Mesendoderm (in vitro differentiated cells): ENCODE results near the gene SRRM3.
A peak's percentile ranks its signal among the peaks of the same experiment; 100 is the strongest.

ENCODE experiments used
- DNase-seq: peaks from one replicate; pipeline ENCODE4 v3.0.0; 2013
- H2AK5ac ChIP-seq: 2 replicates; pipeline ENCODE4 v1.6.1; 2013; ENCODE audit warnings: low read length, inconsistent platforms
- H2BK120ac ChIP-seq: 2 replicates; pipeline ENCODE4 v1.6.1; 2013; ENCODE audit warnings: low read depth, mild to moderate bottlenecking, low read length, moderate library complexity, mixed read lengths
- H2BK15ac ChIP-seq: replicated peaks from 2 replicates; pipeline ENCODE4 v1.6.1; 2013; ENCODE audit warnings: low read depth, mild to moderate bottlenecking, moderate library complexity
- H2BK5ac ChIP-seq: 2 replicates; pipeline ENCODE4 v1.6.1; 2013; ENCODE audit warnings: low read length, inconsistent platforms
- H3K18ac ChIP-seq: 2 replicates; pipeline ENCODE4 v1.6.1; 2013; ENCODE audit warnings: mild to moderate bottlenecking, low read length, mixed read lengths
- H3K23ac ChIP-seq: one replicate; pipeline ENCODE4 v1.6.1; 2013; ENCODE audit warnings: low read length
- H3K27ac ChIP-seq: 2 replicates; pipeline ENCODE4 v1.5.1; 2013; ENCODE audit warnings: low read depth, mild to moderate bottlenecking, inconsistent platforms, low read length, moderate library complexity
- H3K27me3 ChIP-seq: 2 replicates; pipeline ENCODE4 v1.6.1; 2013; ENCODE audit warnings: low read length, control low read depth, mild to moderate bottlenecking, inconsistent platforms; ENCODE audit not compliant: insufficient read depth, poor library complexity
- H3K36me3 ChIP-seq: 2 replicates; pipeline ENCODE4 v1.6.1; 2013; ENCODE audit warnings: low read length, inconsistent platforms; ENCODE audit not compliant: control insufficient read depth, insufficient read depth
- H3K4ac ChIP-seq: one replicate; pipeline ENCODE4 v1.6.1; 2013; ENCODE audit warnings: low read depth, mild to moderate bottlenecking, low read length, moderate library complexity
- H3K4me1 ChIP-seq: 2 replicates; pipeline ENCODE4 v1.6.1; 2013; ENCODE audit warnings: low read depth, low read length, inconsistent platforms; ENCODE audit not compliant: control insufficient read depth
- H3K4me2 ChIP-seq: 2 replicates; pipeline ENCODE4 v1.6.1; 2013; ENCODE audit warnings: low read length
- H3K4me3 ChIP-seq: 2 replicates; pipeline ENCODE4 v1.5.1; 2013; ENCODE audit warnings: mild to moderate bottlenecking, low read length
- H3K56ac ChIP-seq: one replicate; pipeline ENCODE4 v1.6.1; 2013; ENCODE audit warnings: low read length
- H3K79me1 ChIP-seq: 2 replicates; pipeline ENCODE4 v1.6.1; 2013; ENCODE audit warnings: low read length, inconsistent platforms
- H3K79me2 ChIP-seq: 2 replicates; pipeline ENCODE4 v1.6.1; 2013; ENCODE audit warnings: mild to moderate bottlenecking, low read length; ENCODE audit not compliant: control insufficient read depth, insufficient read depth
- H3K9ac ChIP-seq: 2 replicates; pipeline ENCODE4 v1.6.1; 2013; ENCODE audit warnings: low read length, inconsistent platforms
- H4K5ac ChIP-seq: one replicate; pipeline ENCODE4 v1.6.1; 2013; ENCODE audit warnings: low read length
- H4K8ac ChIP-seq: one replicate; pipeline ENCODE4 v1.6.1; 2013; ENCODE audit warnings: low read depth, mild to moderate bottlenecking, control low read depth, low read length, moderate library complexity
- WGBS: extraction: QIAGEN DNeasy Blood & Tissue Kit; methylation state at CpG from one replicate; pipeline ENCODE4 v1.1.7; 2013; ENCODE audit warnings: low lambda C conversion rate, missing lambda C conversion rate; ENCODE audit not compliant: insufficient coverage; ENCODE audit errors: extremely low coverage; 5-methylcytosine and 5-hydroxymethylcytosine counted together

The SRRM3 gene

GRCh38 chr7:76233538-76234281 is 32.0 kb downstream of the SRRM3 start:
- WGBS = no CpG with 5 or more reads among the region's 5 CpGs
- DNase-seq = peak; percentile 94
- H3K79me1 ChIP-seq = no peaks in the 10 kb centered on the region
- H3K4me3 ChIP-seq = no peak overlapping the region
- no peak overlapping the region for H3K27ac ChIP-seq
- H3K23ac ChIP-seq = no peak overlapping the region
- no peak overlapping the region for H3K18ac ChIP-seq
- no peak overlapping the region for H3K56ac ChIP-seq
- no peaks in the 10 kb centered on the region for H3K79me2 ChIP-seq
- no peak overlapping the region for H3K9ac ChIP-seq
- no peak overlapping the region for H3K4ac ChIP-seq
- H2BK120ac ChIP-seq = no peak overlapping the region
- H3K4me2 ChIP-seq = no peak overlapping the region
- no peak overlapping the region for H2BK5ac ChIP-seq
- H4K8ac ChIP-seq = no peak overlapping the region
- peaks cover 3% of the 10 kb centered on the region for H3K4me1 ChIP-seq
- H4K5ac ChIP-seq = no peak overlapping the region
- H3K36me3 ChIP-seq = no peaks in the 10 kb centered on the region
- H2BK15ac ChIP-seq = no peak overlapping the region
- H2AK5ac ChIP-seq = no peak overlapping the region
- H3K27me3 ChIP-seq = no peaks in the 10 kb centered on the region

DNA sequence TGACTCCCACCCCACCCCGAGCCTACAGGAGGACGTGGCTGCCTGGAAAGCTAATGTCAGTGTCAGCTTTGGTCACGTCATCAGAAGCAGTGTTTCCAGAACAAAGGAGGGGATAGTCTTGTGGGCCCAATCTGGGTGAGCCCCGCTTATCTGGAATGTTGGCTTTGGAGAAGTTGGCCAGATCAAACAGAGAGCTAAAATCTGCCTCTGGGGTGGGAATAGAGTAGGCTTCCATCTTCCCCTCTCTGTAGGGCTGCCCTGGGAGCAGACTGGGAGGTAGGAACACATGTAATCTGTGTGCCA is 32.5 kb downstream of the SRRM3 start:
- Histone ChIP-seq H2BK120ac (no peak overlapping the region), H3K4me1 (peaks cover 3% of the 10 kb centered on the region), H4K5ac (no peak overlapping the region), H3K9ac (no peak overlapping the region), H3K18ac (no peak overlapping the region), H3K79me2 (no peaks in the 10 kb centered on the region), H2BK5ac (no peak overlapping the region), H3K4me2 (no peak overlapping the region), H3K4ac (no peak overlapping the region), H3K36me3 (no peaks in the 10 kb centered on the region), H3K79me1 (no peaks in the 10 kb centered on the region), H3K27me3 (no peaks in the 10 kb centered on the region), H4K8ac (no peak overlapping the region), H3K56ac (no peak overlapping the region), H2BK15ac (no peak overlapping the region), H2AK5ac (no peak overlapping the region), H3K27ac (no peak overlapping the region), H3K23ac (no peak overlapping the region), H3K4me3 (no peak overlapping the region)
- WGBS = no CpG with 5 or more reads among the region's 4 CpGs
- no peak for DNase-seq

DNA sequence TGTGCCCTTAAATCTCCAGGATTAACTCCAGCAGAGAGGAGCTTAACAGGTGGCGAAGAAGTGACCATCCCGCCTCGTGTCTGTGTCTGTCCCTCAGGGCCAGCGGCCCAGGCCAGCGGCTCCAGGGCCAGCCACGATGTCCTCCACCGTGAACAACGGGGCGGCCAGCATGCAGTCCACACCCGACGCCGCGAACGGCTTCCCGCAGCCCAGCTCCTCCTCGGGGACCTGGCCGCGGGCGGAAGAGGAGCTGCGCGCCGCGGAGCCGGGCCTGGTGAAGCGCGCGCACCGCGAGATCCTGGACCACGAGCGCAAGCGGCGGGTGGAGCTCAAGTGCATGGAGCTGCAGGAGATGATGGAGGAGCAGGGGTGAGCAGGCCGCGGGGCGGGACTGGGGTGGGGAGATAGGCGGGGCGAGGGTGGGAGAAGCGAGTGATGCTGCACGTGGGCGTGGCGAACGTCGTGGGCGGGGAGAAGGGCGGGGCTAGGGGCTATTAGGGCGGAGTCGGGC is 33.3 kb downstream of the SRRM3 start:
- Histone ChIP-seq H4K8ac (peak overlapping the region; percentile 14), H2BK120ac (no peak overlapping the region), H3K18ac (no peak overlapping the region), H2BK5ac (no peak overlapping the region), H3K4me2 (peak overlapping the region; percentile 78), H3K4me1 (peaks cover 3% of the 10 kb centered on the region), H3K27me3 (no peaks in the 10 kb centered on the region), H3K79me1 (no peaks in the 10 kb centered on the region), H3K4me3 (peak overlapping the region; percentile 25), H3K27ac (no peak overlapping the region), H2AK5ac (no peak overlapping the region), H3K9ac (peak overlapping the region; percentile 77), H3K79me2 (no peaks in the 10 kb centered on the region), H4K5ac (no peak overlapping the region), H2BK15ac (no peak overlapping the region), H3K4ac (peak overlapping the region; percentile 43), H3K36me3 (no peaks in the 10 kb centered on the region), H3K23ac (no peak overlapping the region), H3K56ac (peak overlapping the region; percentile 90)
- WGBS = no CpG with 5 or more reads among the region's 48 CpGs
- peak; percentile 94 for DNase-seq

DNA sequence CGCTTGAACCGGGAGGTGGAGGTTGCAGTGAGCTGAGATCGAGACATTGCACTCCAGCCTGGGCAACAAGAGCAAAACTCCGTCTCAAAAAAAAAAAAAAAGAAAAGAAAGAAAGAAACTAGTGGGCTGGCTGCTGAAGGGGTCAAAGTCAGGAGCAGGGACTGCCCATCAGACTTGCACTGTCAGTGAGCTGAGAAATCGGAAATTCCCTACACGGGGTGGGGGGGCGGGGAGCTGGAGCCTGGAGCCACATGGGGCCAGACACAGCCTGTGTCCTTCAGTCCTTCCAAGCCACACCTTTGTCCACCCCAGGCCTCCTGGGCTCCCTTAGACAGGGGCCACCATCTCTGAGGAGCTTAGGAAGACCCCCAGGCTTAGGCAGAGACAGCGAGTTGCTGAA is 34.5 kb downstream of the SRRM3 start:
- Histone ChIP-seq H3K18ac (no peak overlapping the region), H3K79me2 (no peaks in the 10 kb centered on the region), H3K36me3 (no peaks in the 10 kb centered on the region), H3K56ac (no peak overlapping the region), H2AK5ac (no peak overlapping the region), H3K4me3 (no peak overlapping the region), H2BK5ac (no peak overlapping the region), H3K27ac (no peak overlapping the region), H3K9ac (no peak overlapping the region), H3K27me3 (no peaks in the 10 kb centered on the region), H2BK15ac (no peak overlapping the region), H3K4me2 (no peak overlapping the region), H3K4me1 (peaks cover 3% of the 10 kb centered on the region), H3K4ac (no peak overlapping the region), H4K5ac (no peak overlapping the region), H3K23ac (no peak overlapping the region), H4K8ac (no peak overlapping the region), H2BK120ac (no peak overlapping the region), H3K79me1 (no peaks in the 10 kb centered on the region)
- no peak for DNase-seq
- no CpG with 5 or more reads among the region's 8 CpGs for WGBS

DNA sequence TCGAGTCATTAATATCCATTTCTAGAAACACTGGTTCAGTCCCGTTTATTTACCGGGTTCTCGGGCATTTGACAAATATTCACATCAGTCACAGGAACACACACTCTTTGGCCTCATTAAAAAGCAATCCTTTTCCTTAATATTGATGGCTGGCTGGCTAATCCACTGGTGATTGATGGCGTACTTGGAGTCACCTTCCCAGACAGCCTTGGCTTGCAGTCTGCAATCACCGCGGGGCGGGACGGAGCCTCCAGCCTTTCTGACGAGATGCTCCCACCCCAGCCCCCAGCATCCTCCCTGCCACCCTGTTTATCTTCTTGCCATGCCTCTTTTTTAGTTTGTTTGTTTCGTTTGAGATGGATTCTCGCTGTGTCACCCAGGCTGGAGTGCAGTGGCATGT is 36.6 kb downstream of the SRRM3 start:
- no peak overlapping the region for H4K5ac ChIP-seq
- no peak overlapping the region for H3K4me3 ChIP-seq
- H2AK5ac ChIP-seq = no peak overlapping the region
- no peaks in the 10 kb centered on the region for H3K36me3 ChIP-seq
- no peaks in the 10 kb centered on the region for H3K27me3 ChIP-seq
- no peaks in the 10 kb centered on the region for H3K79me2 ChIP-seq
- H2BK5ac ChIP-seq = no peak overlapping the region
- WGBS = no CpG with 5 or more reads among the region's 12 CpGs
- H4K8ac ChIP-seq = no peak overlapping the region
- H2BK15ac ChIP-seq = no peak overlapping the region
- H3K18ac ChIP-seq = no peak overlapping the region
- H2BK120ac ChIP-seq = no peak overlapping the region
- DNase-seq = no peak
- H3K4me2 ChIP-seq = no peak overlapping the region
- no peak overlapping the region for H3K56ac ChIP-seq
- no peak overlapping the region for H3K9ac ChIP-seq
- peaks cover 3% of the 10 kb centered on the region for H3K4me1 ChIP-seq
- no peak overlapping the region for H3K23ac ChIP-seq
- H3K4ac ChIP-seq = no peak overlapping the region
- H3K27ac ChIP-seq = no peak overlapping the region
- no peaks in the 10 kb centered on the region for H3K79me1 ChIP-seq

- Histone ChIP-seq H3K79me2 (no peaks in the 10 kb centered on the region), H3K27me3 (no peaks in the 10 kb centered on the region), H3K36me3 (no peaks in the 10 kb centered on the region), H4K5ac (no peak overlapping the region), H4K8ac (no peak overlapping the region), H3K18ac (no peak overlapping the region), H3K9ac (no peak overlapping the region), H3K4me2 (no peak overlapping the region), H3K79me1 (no peaks in the 10 kb centered on the region), H2AK5ac (no peak overlapping the region), H3K23ac (no peak overlapping the region), H3K56ac (no peak overlapping the region), H2BK120ac (no peak overlapping the region), H2BK15ac (no peak overlapping the region), H3K4ac (no peak overlapping the region), H3K4me1 (no peaks in the 10 kb centered on the region), H2BK5ac (no peak overlapping the region), H3K27ac (no peak overlapping the region), H3K4me3 (no peak overlapping the region)
- WGBS = no CpG with 5 or more reads among the region's 5 CpGs
- no peak for DNase-seq
Observed at GRCh38 chr7:76241141-76241540, 39.4 kb downstream of the SRRM3 start.
